ENCODE results near the gene ASCL5.

The ASCL5 gene

DNA sequence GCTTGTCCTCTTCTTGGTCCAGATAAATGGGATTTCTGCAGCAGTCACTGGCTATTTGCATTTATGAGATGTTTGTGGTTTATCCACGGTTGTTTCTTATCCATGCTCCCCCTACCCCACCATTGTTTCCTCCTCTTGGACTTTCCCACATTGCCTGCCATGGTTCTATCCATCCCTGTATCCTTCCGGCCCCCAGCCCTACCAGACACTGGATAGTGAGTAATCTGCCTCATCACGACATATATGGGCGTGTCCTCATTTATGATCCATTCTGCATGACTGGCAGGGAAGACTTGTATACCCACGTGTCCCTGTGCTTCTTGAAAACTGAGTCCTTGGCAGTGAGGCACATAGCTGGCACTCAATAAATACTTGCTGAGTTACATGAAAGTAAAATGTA, 54.8 kb downstream of the ASCL5 start:
- no peak for TF ChIP-seq POLR2AphosphoS5 (IDR thresholded peaks at IDR 0.05; ENCODE audit: low read depth, low read length)
- FAIRE-seq (no peak), DNase-seq (ENCODE audit: insufficient read length) (no peak)

DNA sequence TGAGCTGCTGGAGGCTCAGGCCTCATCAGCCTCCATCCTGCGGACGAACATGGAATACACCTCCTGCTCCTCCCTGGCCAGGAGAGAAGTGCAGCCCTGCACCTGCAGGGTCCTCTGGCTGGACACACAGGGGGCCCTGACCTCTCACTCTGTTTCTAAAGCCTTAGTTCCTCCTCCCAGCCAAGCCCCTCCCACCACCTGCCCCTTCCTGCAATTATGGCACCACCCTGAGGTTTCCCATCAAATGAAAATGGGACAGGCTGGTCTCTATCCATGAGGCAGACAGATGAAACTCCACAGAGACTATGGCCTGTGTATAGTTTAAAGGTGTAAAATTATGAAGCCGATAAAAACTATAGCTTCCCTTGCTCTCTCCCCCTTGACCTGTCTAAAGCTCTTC, 57.3 kb downstream of the ASCL5 start:
- TF ChIP-seq POLR2A (IDR thresholded peaks at IDR 0.05; ENCODE audit: low read depth, low read length) (no peak), POLR2AphosphoS5 (IDR thresholded peaks at IDR 0.05; ENCODE audit: low read depth, low read length) (no peak), TAF1 (IDR thresholded peaks at IDR 0.05; ENCODE audit: borderline replicate concordance, low read depth, low read length) (no peak)
- no peak for DNase-seq (ENCODE audit: insufficient read length)
- no peak for FAIRE-seq

DNA sequence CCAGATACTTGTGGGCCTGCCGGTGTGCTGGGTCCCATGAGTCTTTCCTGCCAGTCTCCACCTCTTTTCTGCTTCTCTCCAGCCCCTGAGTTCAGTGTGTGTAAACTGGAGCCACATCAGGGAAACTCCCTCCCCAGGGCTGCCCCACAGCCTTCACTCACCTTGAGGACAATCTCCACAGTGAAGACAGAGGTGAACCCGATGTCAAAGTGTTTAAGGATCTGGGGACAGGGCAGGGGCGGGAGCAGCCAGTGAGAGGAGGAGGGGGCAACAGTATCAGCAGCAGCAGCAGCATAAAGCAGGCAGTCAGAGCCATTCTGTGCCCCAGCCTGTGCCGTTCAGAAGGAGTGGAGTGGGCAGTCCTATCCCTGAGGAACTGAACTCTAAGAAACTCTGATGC, 58.0 kb downstream of the ASCL5 start:
- TF ChIP-seq POLR2A (IDR thresholded peaks at IDR 0.05; ENCODE audit: low read depth, low read length) (no peak), POLR2AphosphoS5 (IDR thresholded peaks at IDR 0.05; ENCODE audit: low read depth, low read length) (no peak), TAF1 (IDR thresholded peaks at IDR 0.05; ENCODE audit: borderline replicate concordance, low read depth, low read length) (no peak)
- FAIRE-seq (no peak), DNase-seq (ENCODE audit: insufficient read length) (no peak)

DNA sequence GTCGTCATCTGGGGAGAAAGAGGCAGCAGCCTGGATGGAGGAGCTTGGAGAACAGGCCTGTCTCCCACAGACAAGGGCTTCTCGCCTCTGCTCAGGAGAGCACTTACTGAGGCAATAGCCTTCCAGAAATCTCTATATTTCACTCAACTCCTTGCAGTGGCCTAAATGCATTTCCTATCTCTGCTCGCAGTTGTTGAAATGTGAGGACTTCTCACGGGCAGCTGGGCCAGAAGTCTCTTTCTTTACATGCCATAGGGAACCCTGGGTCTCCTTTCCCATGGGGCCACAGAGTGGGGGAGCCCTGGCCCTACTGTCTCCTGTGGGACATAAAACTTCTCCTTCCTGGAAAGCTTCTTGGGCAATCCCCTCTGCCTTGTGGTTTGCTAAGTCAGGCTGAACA, 60.0 kb downstream of the ASCL5 start:
- TF ChIP-seq POLR2A (IDR thresholded peaks at IDR 0.05; ENCODE audit: low read depth, low read length) (no peak), POLR2AphosphoS5 (IDR thresholded peaks at IDR 0.05; ENCODE audit: low read depth, low read length) (no peak), TAF1 (IDR thresholded peaks at IDR 0.05; ENCODE audit: borderline replicate concordance, low read depth, low read length) (no peak)
- DNase-seq (ENCODE audit: insufficient read length) (no peak), FAIRE-seq (no peak)

DNA sequence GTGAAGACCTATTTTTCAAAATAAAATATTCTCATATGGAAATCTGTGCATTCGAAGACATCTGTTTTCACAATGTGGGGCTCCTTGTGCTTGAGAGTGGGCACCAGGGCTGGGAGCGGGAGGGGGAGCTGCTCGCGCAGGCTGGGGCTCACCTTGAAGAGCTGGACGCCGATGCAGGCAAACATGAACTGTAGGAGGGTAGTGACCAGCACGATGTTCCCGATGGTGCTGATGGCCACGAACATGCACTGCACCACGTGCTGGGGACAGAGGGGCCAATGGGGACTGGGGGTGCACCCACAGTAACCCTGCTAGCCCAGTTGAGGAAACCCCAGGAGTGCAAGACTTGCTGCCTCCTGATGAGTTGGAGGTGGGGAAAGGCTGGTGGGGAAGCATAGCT, 61.3 kb downstream of the ASCL5 start:
- FAIRE-seq (no peak), DNase-seq (ENCODE audit: insufficient read length) (no peak)
- no peak for TF ChIP-seq POLR2A (IDR thresholded peaks at IDR 0.05; ENCODE audit: low read depth, low read length)

DNA sequence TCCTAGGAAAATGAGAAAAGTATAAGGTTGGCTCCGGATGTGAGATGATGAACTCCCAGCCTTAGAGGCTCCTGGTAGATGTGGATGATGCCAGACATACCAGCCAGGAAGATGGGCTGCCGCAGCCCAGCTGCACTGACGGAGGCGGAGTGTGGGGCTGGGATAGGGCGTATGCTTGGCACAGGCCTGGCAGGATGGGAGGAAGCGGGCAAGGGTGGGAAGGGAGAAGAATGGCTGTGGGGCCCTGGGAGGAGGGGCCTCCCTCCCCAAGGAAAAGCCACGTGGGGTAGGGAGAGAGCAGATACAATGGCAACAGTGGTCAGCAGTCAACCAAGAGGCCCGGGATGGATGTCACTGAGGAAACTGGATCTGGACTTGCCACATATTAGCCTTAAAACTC, 62.2 kb downstream of the ASCL5 start:
- no peak for TF ChIP-seq TAF1 (IDR thresholded peaks at IDR 0.05; ENCODE audit: borderline replicate concordance, low read depth, low read length)
- TF ChIP-seq POLR2A (IDR thresholded peaks at IDR 0.05; ENCODE audit: low read depth, low read length): no peak
- TF ChIP-seq POLR2AphosphoS5 (IDR thresholded peaks at IDR 0.05; ENCODE audit: low read depth, low read length): no peak
- no peak for DNase-seq (ENCODE audit: insufficient read length)
- FAIRE-seq: no peak
